Neuronal stem cell (in vitro differentiated cells): ENCODE data around the gene CD68.

Experiments
- DNase-seq: peaks from one replicate; pipeline ENCODE4 v3.0.0-alpha.2; 2013; ENCODE audit warnings: low spot score
- H2AFZ ChIP-seq: one replicate; pipeline ENCODE4 v1.6.1; 2013; ENCODE audit warnings: mild to moderate bottlenecking, low read length, inconsistent platforms
- H2AK5ac ChIP-seq: 2 replicates; pipeline ENCODE4 v1.6.1; 2013; ENCODE audit warnings: low read depth, mild to moderate bottlenecking, inconsistent platforms, low read length, moderate library complexity, mixed read lengths
- H2BK120ac ChIP-seq: 2 replicates; pipeline ENCODE4 v1.6.1; 2013; ENCODE audit warnings: low read depth, mild to moderate bottlenecking, inconsistent platforms, low read length, moderate library complexity, mixed read lengths
- H2BK12ac ChIP-seq: one replicate; pipeline ENCODE4 v1.6.1; 2013; ENCODE audit warnings: low read length, inconsistent platforms
- H2BK15ac ChIP-seq: 2 replicates; pipeline ENCODE4 v1.6.1; 2013; ENCODE audit warnings: mild to moderate bottlenecking, low read length, inconsistent platforms, mixed read lengths
- H2BK5ac ChIP-seq: one replicate; pipeline ENCODE4 v1.6.1; 2013; ENCODE audit warnings: inconsistent platforms, mild to moderate bottlenecking, low read length, moderate library complexity
- H3K14ac ChIP-seq: one replicate; pipeline ENCODE4 v1.6.1; 2013; ENCODE audit warnings: low read length, inconsistent platforms
- H3K18ac ChIP-seq: 2 replicates; pipeline ENCODE4 v1.6.1; 2013; ENCODE audit warnings: low read length, inconsistent platforms
- H3K23ac ChIP-seq: 2 replicates; pipeline ENCODE4 v1.6.1; 2013; ENCODE audit warnings: low read depth, mild to moderate bottlenecking, mixed read lengths, low read length, inconsistent platforms; ENCODE audit not compliant: poor library complexity
- H3K27ac ChIP-seq: replicated peaks from 3 replicates; pipeline ENCODE4 v1.5.1; 2013; ENCODE audit warnings: low read length, inconsistent platforms
- H3K27me3 ChIP-seq, 3 experiments: 2 replicates each; pipeline ENCODE4 v1.6.1; 2013; ENCODE audit warnings: low read length in 3 of 3, mild to moderate bottlenecking in 2 of 3, inconsistent platforms in 1 of 3, low read depth in 1 of 3, mixed read lengths in 1 of 3, moderate library complexity in 1 of 3; ENCODE audit not compliant: control insufficient read depth in 3 of 3, insufficient read depth in 3 of 3
- H3K36me3 ChIP-seq, 2 donors: replicated peaks in 1 of 2; 2 replicates each; pipeline ENCODE4 v1.6.1; 2013; ENCODE audit warnings: low read length in 2 of 2; ENCODE audit not compliant: control insufficient read depth in 2 of 2, insufficient read depth in 2 of 2
- H3K4ac ChIP-seq: 2 replicates; pipeline ENCODE4 v1.6.1; 2013; ENCODE audit warnings: inconsistent platforms, mild to moderate bottlenecking, low read length, moderate library complexity
- H3K4me1 ChIP-seq, 2 donors: 1 replicate in 1 of 2; 2 replicates in 1 of 2; pipeline ENCODE4 v1.6.1; 2013; ENCODE audit warnings: low read length in 2 of 2, low read depth in 1 of 2; ENCODE audit not compliant: control insufficient read depth in 2 of 2, insufficient read depth in 1 of 2
- H3K4me2 ChIP-seq: one replicate; pipeline ENCODE4 v1.6.1; 2013; ENCODE audit warnings: mild to moderate bottlenecking, low read length, inconsistent platforms; ENCODE audit not compliant: insufficient read depth, poor library complexity, severe bottlenecking
- H3K4me3 ChIP-seq, 2 donors: 2 replicates each; pipeline ENCODE4 v1.5.1; 2013; ENCODE audit warnings: low read length in 2 of 2, mild to moderate bottlenecking in 2 of 2, inconsistent platforms in 1 of 2, moderate library complexity in 1 of 2
- H3K79me1 ChIP-seq: one replicate; pipeline ENCODE4 v1.6.1; 2013; ENCODE audit warnings: low read depth, mild to moderate bottlenecking, inconsistent platforms, low read length, moderate library complexity
- H3K9ac ChIP-seq: one replicate; pipeline ENCODE4 v1.6.1; 2013; ENCODE audit warnings: mild to moderate bottlenecking, low read depth, low read length, inconsistent platforms; ENCODE audit not compliant: poor library complexity
- H3K9me3 ChIP-seq, 2 donors: replicated peaks in 1 of 2; 2 replicates each; pipeline versions ENCODE3 to v1.6.1; 2013; ENCODE audit warnings: low read length in 2 of 2, mild to moderate bottlenecking in 2 of 2, inconsistent platforms in 1 of 2, low read depth in 1 of 2, mixed read lengths in 1 of 2, moderate library complexity in 1 of 2; ENCODE audit not compliant: control insufficient read depth in 2 of 2, insufficient read depth in 1 of 2
- H4K8ac ChIP-seq: one replicate; pipeline ENCODE4 v1.6.1; 2013; ENCODE audit warnings: low read depth, mild to moderate bottlenecking, inconsistent platforms, low read length, moderate library complexity
- H4K91ac ChIP-seq: one replicate; pipeline ENCODE4 v1.6.1; 2013; ENCODE audit warnings: low read length, low read depth, mild to moderate bottlenecking, inconsistent platforms; ENCODE audit not compliant: poor library complexity
- WGBS, 2 donors: extraction: QIAGEN DNeasy Blood & Tissue Kit; methylation state at CpG; one replicate each; pipeline ENCODE4 v1.1.7; 2013; ENCODE audit warnings: missing lambda C conversion rate in 2 of 2, mixed read lengths in 1 of 2; ENCODE audit not compliant: insufficient read length in 2 of 2, insufficient replicate concordance in 1 of 2; ENCODE audit errors: extremely low coverage in 2 of 2; 5-methylcytosine and 5-hydroxymethylcytosine counted together

Gene CD68

GRCh38 chr17:7549401-7550055 lies 29.9 kb upstream of the CD68 start:
- Histone ChIP-seq H4K91ac (peak overlapping the region; percentile 85), H3K27me3 (peaks cover 0 to 38% (median 10%) of the 10 kb centered on the region in 3 experiments), H3K36me3 (no peaks in the 10 kb centered on the region), H3K9ac (peak overlapping the region; percentile 91), H3K18ac (peak overlapping the region; percentile 96), H2AFZ (peak overlapping the region; percentile 97), H3K4me1 (peaks cover 4 to 6% of the 10 kb centered on the region in 2 donors), H3K79me1 (peaks cover 3% of the 10 kb centered on the region), H3K4ac (peak overlapping the region; percentile 66), H3K14ac (peak overlapping the region; percentile 82), H2AK5ac (peak overlapping the region; percentile 98), H2BK15ac (peak overlapping the region; percentile 98), H4K8ac (peak overlapping the region; percentile 96), H3K4me3 (peak overlapping the region in 1 of 2 donors; percentile 54), H2BK120ac (peak overlapping the region; percentile 61), H3K27ac (no peak overlapping the region), H3K4me2 (no peak overlapping the region), H3K9me3 (no peaks in the 10 kb centered on the region), H2BK12ac (no peak overlapping the region), H3K23ac (peak overlapping the region; percentile 96), H2BK5ac (peak overlapping the region; percentile 53)
- DNase-seq, result no peak
- no CpG with 5 or more reads among the region's 20 CpGs for WGBS, 2 donors

DNA sequence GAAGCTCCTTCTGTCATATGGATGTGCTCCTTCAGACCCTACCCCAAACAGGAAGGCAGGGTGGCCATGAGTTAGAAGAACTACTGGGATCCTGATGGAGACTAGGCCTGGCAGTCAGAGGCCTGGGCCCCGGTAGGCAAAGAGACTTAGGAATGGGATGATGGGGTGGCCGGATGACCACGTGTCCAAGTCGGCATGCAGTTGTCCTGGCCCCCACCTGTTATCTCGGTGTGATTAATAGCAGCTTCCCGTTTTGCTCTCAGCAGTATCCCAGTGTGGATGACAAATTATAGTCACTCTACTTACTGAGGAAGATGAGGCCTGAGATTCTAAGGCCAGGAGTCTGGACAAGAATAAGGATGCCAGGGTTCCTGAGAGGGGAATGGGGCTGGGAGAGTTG lies 29.1 kb upstream of the CD68 start:
- H2AK5ac ChIP-seq, result no peak overlapping the region
- no peak overlapping the region for H3K9ac ChIP-seq
- H2BK15ac ChIP-seq, result no peak overlapping the region
- H3K23ac ChIP-seq, result no peak overlapping the region
- no peak overlapping the region for H2AFZ ChIP-seq
- no peak overlapping the region for H4K8ac ChIP-seq
- H3K36me3 ChIP-seq, result no peaks in the 10 kb centered on the region
- H3K18ac ChIP-seq, result no peak overlapping the region
- H3K27me3 ChIP-seq, result peaks cover 0 to 34% (median 10%) of the 10 kb centered on the region in 3 experiments
- no peak for DNase-seq
- no peak overlapping the region for H3K4me3 ChIP-seq
- no CpG with 5 or more reads among the region's 6 CpGs for WGBS, 2 donors
- H2BK120ac ChIP-seq, result no peak overlapping the region
- peaks cover 3% of the 10 kb centered on the region for H3K79me1 ChIP-seq
- no peak overlapping the region for H3K27ac ChIP-seq
- H3K4me2 ChIP-seq, result no peak overlapping the region
- H3K9me3 ChIP-seq, result no peaks in the 10 kb centered on the region
- no peak overlapping the region for H3K14ac ChIP-seq
- no peak overlapping the region for H4K91ac ChIP-seq
- peaks cover 4 to 6% of the 10 kb centered on the region in 2 donors for H3K4me1 ChIP-seq
- H2BK5ac ChIP-seq, result peak overlapping the region; percentile 26
- H3K4ac ChIP-seq, result no peak overlapping the region
- H2BK12ac ChIP-seq, result no peak overlapping the region

GRCh38 chr17:7551396-7551795 lies 28.0 kb upstream of the CD68 start:
- Histone ChIP-seq H2AFZ (no peak overlapping the region), H2BK15ac (no peak overlapping the region), H4K8ac (peak overlapping the region; percentile 92), H2BK120ac (no peak overlapping the region), H3K36me3 (no peaks in the 10 kb centered on the region), H4K91ac (no peak overlapping the region), H3K27me3 (peaks cover 0 to 34% (median 10%) of the 10 kb centered on the region in 3 experiments), H3K23ac (no peak overlapping the region), H3K4me1 (peaks cover 4 to 6% of the 10 kb centered on the region in 2 donors), H3K9ac (no peak overlapping the region), H3K4me3 (no peak overlapping the region), H3K27ac (no peak overlapping the region), H3K4me2 (no peak overlapping the region), H2AK5ac (no peak overlapping the region), H3K79me1 (peaks cover 3% of the 10 kb centered on the region), H3K4ac (no peak overlapping the region), H2BK12ac (no peak overlapping the region), H3K14ac (no peak overlapping the region), H2BK5ac (no peak overlapping the region), H3K18ac (no peak overlapping the region), H3K9me3 (no peaks in the 10 kb centered on the region)
- no CpG with 5 or more reads among the region's 4 CpGs for WGBS, 2 donors
- no peak for DNase-seq

GRCh38 chr17:7552621-7553051 lies 26.8 kb upstream of the CD68 start:
- Histone ChIP-seq H2BK12ac (no peak overlapping the region), H2AK5ac (no peak overlapping the region), H3K9me3 (no peaks in the 10 kb centered on the region), H3K18ac (no peak overlapping the region), H3K4me2 (no peak overlapping the region), H3K4me3 (no peak overlapping the region), H3K27ac (no peak overlapping the region), H2BK5ac (no peak overlapping the region), H3K14ac (no peak overlapping the region), H2BK120ac (no peak overlapping the region), H3K4me1 (peaks cover 5 to 9% of the 10 kb centered on the region in 2 donors), H3K79me1 (peaks cover 4% of the 10 kb centered on the region), H4K91ac (no peak overlapping the region), H4K8ac (no peak overlapping the region), H3K27me3 (peaks cover 0 to 34% (median 10%) of the 10 kb centered on the region in 3 experiments), H3K9ac (no peak overlapping the region), H3K36me3 (no peaks in the 10 kb centered on the region), H3K23ac (no peak overlapping the region), H2AFZ (no peak overlapping the region), H2BK15ac (no peak overlapping the region), H3K4ac (no peak overlapping the region)
- no CpG with 5 or more reads among the region's 6 CpGs for WGBS, 2 donors
- DNase-seq, result no peak
